ENCODE measurements around the gene KLK8. TPM values are rescaled to one million over a fixed set of nuclear protein-coding genes. Genes with fewer than 3 reads are reported as not detected.

KLK8 gene
- total RNA-seq, result 7.6 and 91.1 TPM in 2 replicates

- FAIRE-seq (no peak), DNase-seq (ENCODE audit: low read depth) (no peak)
- H3K36me3 ChIP-seq (ENCODE audit: control insufficient read depth, insufficient read depth, low read length), result no peaks in the 10 kb centered on the region
- no peaks in the 10 kb centered on the region for H3K27me3 ChIP-seq (ENCODE audit: control insufficient read depth, insufficient read depth, low read length)
- no peak within 1 kb of the TSS for H3K4me3 ChIP-seq (ENCODE audit: low read depth, low read length)
- TF ChIP-seq CTCF (IDR thresholded peaks at IDR 0.05; ENCODE audit: insufficient read depth, low read length, severe bottlenecking), result no peak
Observed at GRCh38 chr19:51001515-51001914, at the start of gene KLK8. Gene KLK8 (minus strand): TSS chr19:51001604. CDS start chr19:51001167, 437 bp downstream.

- FAIRE-seq (no peak), DNase-seq (ENCODE audit: low read depth) (no peak)
- no peak for TF ChIP-seq CTCF (IDR thresholded peaks at IDR 0.05; ENCODE audit: insufficient read depth, low read length, severe bottlenecking)
- H3K4me3 ChIP-seq (ENCODE audit: low read depth, low read length), result no peak overlapping the region
- no peaks in the 10 kb centered on the region for H3K36me3 ChIP-seq (ENCODE audit: control insufficient read depth, insufficient read depth, low read length)
- no peaks in the 10 kb centered on the region for H3K27me3 ChIP-seq (ENCODE audit: control insufficient read depth, insufficient read depth, low read length)
Observed at GRCh38 chr19:51047031-51047335, 45.6 kb upstream of the KLK8 start.

- no peaks in the 10 kb centered on the region for H3K27me3 ChIP-seq (ENCODE audit: control insufficient read depth, insufficient read depth, low read length)
- H3K36me3 ChIP-seq (ENCODE audit: control insufficient read depth, insufficient read depth, low read length), result no peaks in the 10 kb centered on the region
- H3K4me3 ChIP-seq (ENCODE audit: low read depth, low read length), result no peak overlapping the region
- DNase-seq (ENCODE audit: low read depth) (no peak), FAIRE-seq (no peak)
- TF ChIP-seq CTCF (IDR thresholded peaks at IDR 0.05; ENCODE audit: insufficient read depth, low read length, severe bottlenecking), result no peak
Observed at GRCh38 chr19:51044327-51044726, 42.9 kb upstream of the KLK8 start.

- no peaks in the 10 kb centered on the region for H3K36me3 ChIP-seq (ENCODE audit: control insufficient read depth, insufficient read depth, low read length)
- no peak for TF ChIP-seq CTCF (IDR thresholded peaks at IDR 0.05; ENCODE audit: insufficient read depth, low read length, severe bottlenecking)
- DNase-seq (ENCODE audit: low read depth), result no peak
- no peaks in the 10 kb centered on the region for H3K27me3 ChIP-seq (ENCODE audit: control insufficient read depth, insufficient read depth, low read length)
- no peak overlapping the region for H3K4me3 ChIP-seq (ENCODE audit: low read depth, low read length)
- no peak for FAIRE-seq
Observed at GRCh38 chr19:51043497-51043896, 42.1 kb upstream of the KLK8 start.

GRCh38 chr19:51040151-51040550 lies 38.7 kb upstream of the KLK8 start:
- no peak for DNase-seq (ENCODE audit: low read depth)
- FAIRE-seq, result no peak
- no peak for TF ChIP-seq CTCF (IDR thresholded peaks at IDR 0.05; ENCODE audit: insufficient read depth, low read length, severe bottlenecking)
- Histone ChIP-seq H3K36me3 (ENCODE audit: control insufficient read depth, insufficient read depth, low read length) (no peaks in the 10 kb centered on the region), H3K4me3 (ENCODE audit: low read depth, low read length) (no peak overlapping the region), H3K27me3 (ENCODE audit: control insufficient read depth, insufficient read depth, low read length) (no peaks in the 10 kb centered on the region)

GRCh38 chr19:51036519-51036918 lies 35.1 kb upstream of the KLK8 start:
- FAIRE-seq (no peak), DNase-seq (ENCODE audit: low read depth) (no peak)
- TF ChIP-seq CTCF (IDR thresholded peaks at IDR 0.05; ENCODE audit: insufficient read depth, low read length, severe bottlenecking), result no peak
- H3K27me3 ChIP-seq (ENCODE audit: control insufficient read depth, insufficient read depth, low read length), result peaks cover 1% of the 10 kb centered on the region
- no peaks in the 10 kb centered on the region for H3K36me3 ChIP-seq (ENCODE audit: control insufficient read depth, insufficient read depth, low read length)
- no peak overlapping the region for H3K4me3 ChIP-seq (ENCODE audit: low read depth, low read length)
